Activated CD8-positive, alpha-beta memory T cell treated with anti-CD3 and anti-CD28 coated beads, Interleukin-2, amount 50 U/mL, for 48 hours (primary cell): ENCODE measurements around the gene ZFYVE28.

Source experiments
- DNase-seq: peaks from one replicate; pipeline ENCODE4 v3.0.0-alpha.2; 2020

Gene ZFYVE28

DNA sequence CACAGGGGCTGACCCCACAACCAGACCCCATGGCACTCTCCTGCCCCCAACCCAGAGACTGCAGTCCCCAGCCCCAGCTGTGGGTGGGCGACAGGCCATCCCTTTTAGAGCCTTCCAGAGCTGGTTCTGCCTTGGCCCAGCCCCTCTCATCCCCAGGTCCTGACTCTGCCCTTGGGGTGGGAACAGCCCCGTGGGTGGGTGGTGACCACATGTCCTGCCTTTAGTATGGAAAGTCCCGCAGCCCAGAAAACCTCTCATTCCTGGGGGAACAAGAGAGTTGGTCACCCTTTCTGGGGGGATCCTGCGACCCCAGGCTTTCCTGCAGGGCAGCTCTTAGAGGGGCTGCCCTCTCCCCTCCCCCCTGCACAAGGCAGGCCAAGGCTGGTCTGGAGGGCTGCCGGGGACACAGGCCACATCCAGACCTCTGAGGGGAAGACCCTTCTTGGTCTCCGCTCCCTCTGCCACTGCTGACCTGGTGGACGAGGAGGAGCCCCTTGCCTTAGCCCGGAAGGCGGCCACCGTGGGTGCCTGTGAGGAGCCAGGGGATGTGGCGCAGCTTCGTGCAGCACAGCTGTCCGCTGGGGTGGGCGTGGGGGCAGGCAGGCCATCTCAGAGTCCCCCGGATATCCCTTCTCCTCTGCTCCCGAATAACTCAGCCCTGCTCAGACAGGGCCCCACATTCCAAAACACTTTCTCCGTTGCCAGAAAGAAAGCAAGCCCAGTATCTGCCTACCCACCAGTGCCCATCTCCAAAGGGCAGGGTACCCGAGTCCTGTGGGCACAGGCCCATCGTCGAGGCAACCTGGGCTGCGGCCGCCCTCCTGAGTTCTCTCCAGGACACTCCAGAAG, 149.9 kb downstream of the ZFYVE28 start:
- no peak for DNase-seq

DNA sequence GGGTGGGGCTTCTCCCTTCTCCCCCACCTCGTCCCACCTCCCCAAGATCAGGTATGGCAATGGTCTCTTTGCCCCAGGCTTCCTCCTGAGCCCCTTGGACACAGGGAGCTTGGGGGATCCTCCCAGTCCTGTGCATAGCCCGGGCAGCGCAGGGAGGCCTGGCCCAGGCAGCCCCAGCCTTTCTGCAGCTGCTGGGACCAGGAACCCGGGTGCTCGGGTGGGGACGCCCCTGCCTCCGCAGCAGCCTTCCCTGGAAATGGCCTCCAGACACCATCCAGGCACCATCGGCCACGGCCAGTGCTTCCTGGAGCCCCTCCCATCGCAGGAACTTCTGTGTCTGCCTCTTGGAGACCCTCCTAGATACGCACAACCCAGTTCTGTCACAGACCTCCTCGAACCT, 150.6 kb downstream of the ZFYVE28 start:
- DNase-seq: no peak

DNA sequence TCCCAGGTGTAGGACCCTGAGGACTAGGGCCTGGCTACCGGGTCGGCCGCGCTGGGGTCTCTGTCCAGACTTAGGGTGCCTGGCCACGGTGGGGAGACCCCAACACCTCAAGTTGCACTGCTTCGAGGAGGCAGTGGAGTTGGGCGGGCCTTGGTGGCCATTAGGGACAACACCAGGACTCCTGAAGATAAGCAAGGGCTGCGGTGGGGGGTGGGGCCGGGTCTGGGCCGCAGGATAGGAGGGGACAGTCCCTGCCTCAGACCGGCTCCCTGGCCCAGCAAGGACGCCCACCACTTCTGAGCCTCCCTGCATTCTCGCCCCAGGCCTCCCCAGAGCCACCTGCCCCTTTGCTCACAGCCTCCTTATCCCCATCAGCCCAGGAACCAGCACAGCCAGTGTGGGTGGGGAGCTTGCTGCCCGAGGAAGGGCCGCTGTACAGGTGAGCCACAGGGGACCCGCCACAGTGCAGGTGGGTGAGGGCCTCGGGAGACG, 151.1 kb downstream of the ZFYVE28 start:
- DNase-seq: no peak

DNA sequence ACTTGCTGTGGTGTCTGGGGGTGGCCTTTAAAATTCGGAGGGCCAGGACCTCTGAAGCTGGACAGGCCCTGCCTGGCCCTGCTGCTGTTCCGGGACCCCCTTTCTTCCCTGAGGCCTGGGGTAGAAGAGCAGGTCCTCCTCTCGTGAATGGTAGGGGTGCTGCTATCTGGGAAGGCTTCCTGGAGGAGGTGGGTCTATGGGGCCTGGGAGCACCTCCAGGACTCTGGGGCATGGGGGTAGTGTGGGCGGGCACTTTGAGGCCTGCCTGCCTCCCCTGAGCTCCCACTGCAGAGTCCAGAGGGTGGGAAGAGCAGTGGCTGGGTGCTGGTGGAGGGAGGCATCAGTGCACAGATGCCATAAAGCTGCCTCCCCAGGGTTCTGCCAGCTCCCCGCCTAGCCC, 151.6 kb downstream of the ZFYVE28 start:
- DNase-seq: no peak

DNA sequence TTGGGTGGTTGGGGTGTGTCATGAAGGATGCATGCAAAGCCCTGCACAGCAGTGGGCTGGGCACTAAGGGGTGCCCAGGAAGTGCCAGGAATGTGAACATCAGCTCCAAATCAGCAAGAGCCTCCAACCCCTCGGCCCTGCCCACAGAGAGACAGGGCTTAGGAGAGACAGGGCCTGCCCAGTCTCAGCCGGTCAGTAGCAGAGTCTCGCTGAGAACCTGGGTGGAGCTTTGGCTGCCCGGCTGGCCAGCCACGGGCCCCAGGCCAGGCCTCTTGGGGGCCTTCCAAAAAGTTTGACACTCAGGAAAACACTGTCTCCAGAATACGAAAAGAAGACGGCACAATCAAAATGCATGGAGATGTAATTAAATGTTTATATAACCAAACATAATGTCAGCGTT, 152.3 kb downstream of the ZFYVE28 start:
- DNase-seq: no peak

DNA sequence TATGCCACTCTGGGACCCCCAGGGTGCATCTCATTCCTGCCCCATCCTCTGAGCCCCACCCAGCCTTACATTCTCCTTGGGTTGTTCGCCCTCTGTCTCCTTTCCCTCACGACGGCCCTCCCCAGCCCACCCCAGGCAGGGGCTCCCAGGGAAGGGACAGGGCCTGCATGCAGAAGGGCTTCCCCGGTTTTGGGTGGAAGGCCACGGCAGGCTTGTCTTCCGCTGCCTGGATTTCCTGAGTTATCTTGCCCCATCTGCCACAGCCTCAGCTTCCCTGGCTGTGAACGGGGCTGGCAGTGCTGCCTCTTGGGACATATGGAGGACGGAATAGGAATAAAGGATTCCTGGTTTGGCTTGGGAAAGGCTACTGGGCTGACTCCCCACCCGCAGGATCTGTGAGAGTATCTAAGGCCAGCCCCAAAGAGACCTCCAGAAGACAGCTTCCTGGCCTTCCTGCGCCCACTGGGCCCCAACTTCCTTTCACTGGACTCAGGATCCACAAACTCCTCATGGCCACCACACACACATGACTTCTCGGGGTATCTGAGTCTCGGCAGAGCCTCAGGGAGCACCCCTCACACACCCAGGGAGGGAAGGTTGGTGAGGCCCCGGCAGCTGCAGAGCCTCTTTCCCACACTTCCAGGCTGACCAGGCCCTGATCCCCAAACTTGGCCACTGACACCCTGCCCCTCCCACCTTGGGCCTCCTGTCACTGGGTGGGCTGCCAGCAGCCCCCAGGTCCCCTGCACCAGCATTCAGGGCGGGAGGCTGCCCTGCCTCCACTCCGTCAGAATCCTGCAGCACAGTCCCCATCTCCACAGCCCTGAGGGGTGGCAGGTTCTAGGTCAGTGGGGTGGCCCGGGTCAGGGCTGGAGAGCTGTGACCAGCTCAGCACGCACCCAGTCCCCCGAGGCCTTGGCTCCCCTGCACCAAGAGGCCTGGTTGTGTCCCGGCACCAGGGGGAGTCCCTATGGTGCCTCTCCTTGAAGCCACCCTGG, 153.0 kb downstream of the ZFYVE28 start:
- DNase-seq: no peak

DNA sequence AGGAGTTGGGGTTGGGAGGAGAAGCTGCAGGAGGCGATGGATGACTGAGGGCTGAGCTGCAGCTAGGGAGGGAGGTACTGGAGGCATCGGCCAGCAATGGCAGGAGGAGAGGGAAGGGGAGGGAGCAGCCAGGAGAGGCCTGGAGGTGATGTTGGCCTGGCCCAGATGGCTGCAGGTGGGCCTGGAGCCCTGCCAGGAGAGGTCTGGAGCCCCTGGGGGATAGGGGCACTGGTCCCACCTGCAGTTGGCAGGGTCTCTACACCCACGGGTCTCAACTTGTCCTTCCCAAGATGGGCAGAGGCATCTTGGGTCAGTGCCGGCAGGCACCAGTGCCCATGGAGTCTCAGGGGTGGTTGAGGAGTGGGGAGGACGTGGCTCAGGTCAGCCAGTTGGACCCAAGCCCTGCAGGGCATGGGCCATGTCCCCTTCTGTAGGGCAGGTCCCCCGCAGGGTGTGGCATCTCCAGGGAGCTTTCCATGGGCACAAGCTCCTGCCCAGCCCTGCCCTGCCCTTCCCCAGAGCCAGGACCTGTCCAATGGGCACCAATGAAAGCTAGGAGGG, 153.9 kb downstream of the ZFYVE28 start:
- no peak for DNase-seq

DNA sequence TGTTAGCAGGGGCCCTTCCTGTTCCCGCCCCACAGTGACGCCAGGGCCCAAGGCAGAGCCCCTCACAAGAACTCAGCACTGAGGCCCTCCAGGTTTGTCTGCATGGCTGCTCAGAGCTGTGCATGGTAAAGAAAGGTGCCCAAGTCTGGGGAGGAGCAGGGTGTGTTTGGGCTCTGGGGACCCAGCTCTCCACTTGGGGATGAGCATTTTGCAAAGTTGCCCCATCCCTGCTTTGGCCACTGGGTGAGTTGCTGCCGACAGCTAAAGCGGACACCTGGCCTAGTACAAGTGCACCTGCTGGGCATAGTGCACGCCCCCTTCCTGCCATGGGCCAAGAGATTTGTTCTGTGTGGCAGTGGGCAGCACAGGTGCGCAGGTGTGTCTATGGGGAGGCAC, 154.5 kb downstream of the ZFYVE28 start:
- DNase-seq: no peak

DNA sequence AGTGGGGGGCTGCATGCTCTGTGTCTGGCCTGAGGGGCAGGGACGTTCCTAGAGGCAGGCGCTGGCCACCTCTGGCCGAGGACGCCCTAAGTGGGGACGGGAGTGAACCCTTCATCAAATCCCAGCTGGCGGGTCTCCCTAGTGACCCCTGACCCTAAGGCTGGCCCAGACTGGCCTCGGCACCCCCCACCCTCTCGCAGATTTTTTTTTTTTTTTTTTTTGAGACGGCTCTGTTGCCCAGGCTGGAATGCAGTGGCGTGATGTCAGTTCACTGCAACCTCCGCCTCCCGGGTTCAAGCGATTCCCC, 155.5 kb downstream of the ZFYVE28 start:
- no peak for DNase-seq

DNA sequence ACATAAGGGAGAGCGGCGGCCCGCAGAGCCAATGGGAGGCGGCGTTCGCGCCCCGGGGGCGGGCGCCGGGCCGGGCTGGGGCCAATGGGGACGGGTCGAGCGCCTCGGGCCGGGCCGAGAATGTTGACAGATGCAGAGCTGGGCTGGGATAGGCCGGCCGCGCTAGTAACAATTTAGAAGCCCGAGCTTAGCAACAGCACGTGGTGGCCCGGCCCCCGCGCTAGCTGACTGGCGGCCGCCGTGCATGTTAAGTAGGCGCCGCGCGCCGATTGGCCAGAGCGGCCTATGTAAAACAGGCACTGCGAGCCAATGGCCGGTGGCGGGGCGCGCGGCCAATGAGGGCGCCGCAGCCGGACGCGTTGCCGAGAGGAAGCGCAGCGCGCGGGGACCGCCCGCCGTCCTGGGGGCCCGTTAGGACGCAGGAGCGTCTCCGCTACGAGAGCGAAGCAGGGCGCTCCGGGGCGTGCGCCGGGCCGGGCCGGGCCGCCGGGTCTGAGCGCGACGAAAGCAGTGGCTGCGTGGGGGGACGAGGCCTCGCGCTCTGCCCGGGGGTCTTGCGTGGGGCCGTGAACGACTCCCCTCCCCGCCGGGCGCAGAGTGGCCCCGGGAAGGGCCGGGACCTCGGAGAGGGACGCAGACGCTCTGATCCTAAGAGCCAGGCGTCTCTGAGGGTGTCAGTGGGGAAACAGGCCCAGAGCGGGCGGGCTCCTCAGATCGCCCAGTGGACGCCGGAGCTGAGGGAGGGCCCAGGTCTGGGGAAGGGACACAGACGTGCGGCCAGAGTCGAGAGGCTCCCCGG, 156.1 kb downstream of the ZFYVE28 start:
- peak; percentile 97 for DNase-seq

DNA sequence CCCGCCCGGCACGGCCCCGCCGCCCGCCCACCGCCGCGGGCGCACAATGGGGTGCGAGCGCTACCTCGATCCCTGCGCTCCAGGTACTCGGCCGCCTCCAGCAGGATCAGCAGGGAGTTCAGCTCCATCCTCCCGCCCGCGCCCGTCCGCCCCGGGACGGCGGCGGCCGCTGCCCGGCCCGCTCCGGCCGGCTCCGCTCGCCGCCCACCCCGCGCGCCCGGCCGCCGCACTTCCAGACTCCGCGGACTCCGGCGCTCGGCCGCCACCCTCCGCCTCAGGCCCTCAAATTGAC, 156.6 kb downstream of the ZFYVE28 start, which contains the start of gene MXD4:
Gene MXD4, minus strand, starts transcription at position 257 of the 292 bp plus-strand sequence. Its CDS starts 129 bp downstream, at position 128.
- DNase-seq: no peak

DNA sequence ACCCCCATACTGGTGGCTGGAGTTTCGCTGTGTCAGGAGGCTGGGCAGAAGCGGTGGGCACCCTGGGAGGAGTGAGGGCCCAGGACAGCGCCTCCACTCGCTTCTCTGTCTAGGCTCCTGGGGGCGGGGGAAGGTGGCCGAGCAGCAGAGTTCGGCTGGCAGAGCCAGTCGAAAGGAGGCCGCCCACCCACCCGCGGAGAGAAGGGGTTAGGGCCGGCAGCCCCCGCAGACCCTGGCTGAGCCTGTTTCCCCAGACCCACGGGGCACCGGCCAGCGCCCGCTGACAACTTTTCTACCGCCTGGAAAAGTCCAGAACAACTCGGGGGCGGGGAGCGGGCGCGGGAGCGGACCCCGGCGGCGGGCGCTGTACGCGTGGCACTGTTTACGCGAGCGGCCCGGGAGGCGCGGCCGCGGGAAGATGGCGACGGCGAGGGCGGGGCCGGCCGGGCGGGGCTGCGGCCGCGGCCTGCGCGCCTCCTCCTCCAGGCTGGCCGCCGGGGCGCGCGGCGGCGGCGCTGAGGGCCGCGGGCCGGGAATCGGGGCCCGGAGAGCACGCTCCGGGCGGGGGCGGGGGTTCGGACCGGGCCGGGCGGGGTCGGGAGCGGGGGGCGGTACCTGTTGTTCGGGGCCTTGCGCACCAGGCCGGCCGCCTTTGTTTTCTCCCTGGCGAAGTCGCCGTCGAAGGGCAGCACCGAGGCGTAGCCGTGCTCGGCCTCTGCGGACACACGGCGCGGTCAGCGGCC, 157.2 kb downstream of the ZFYVE28 start:
- DNase-seq: peak; percentile 80

DNA sequence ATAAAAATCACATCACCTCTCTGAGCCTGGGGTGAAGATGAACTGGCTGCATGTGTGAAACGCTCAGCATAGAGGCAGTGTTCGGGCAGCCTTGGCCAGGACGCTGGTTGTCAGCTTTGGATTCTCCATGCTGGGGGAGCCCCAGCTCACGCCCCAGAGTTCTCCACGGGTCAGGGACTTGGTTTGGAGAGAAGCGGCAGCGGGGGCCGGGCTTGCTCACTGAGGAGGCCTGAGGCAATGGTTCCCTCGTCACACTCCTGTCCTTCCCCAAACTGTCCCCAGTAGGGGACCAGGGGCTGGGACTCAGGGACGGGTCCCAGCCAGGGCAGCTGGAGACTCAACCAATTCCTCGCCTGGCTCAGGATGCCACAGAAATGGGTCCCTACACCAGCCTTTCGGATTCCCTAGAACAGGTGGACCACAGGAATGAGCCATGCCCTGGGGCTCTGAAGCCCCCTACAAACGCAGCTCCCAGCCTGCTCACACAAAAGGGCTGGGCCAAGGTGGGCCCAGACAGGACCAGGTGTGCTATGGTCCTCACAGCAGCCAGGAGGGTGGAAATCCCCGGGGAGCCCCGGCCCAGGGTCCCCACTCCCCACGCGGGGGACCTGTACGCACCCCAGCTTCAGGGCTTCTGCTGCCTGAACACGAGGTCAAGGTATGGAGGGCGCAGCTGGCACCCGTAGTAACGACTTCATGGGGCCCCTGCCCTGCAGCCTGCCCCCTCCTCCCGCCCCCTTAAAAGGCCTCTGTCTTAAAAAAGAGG, 157.9 kb downstream of the ZFYVE28 start:
- peak; percentile 53 for DNase-seq

DNA sequence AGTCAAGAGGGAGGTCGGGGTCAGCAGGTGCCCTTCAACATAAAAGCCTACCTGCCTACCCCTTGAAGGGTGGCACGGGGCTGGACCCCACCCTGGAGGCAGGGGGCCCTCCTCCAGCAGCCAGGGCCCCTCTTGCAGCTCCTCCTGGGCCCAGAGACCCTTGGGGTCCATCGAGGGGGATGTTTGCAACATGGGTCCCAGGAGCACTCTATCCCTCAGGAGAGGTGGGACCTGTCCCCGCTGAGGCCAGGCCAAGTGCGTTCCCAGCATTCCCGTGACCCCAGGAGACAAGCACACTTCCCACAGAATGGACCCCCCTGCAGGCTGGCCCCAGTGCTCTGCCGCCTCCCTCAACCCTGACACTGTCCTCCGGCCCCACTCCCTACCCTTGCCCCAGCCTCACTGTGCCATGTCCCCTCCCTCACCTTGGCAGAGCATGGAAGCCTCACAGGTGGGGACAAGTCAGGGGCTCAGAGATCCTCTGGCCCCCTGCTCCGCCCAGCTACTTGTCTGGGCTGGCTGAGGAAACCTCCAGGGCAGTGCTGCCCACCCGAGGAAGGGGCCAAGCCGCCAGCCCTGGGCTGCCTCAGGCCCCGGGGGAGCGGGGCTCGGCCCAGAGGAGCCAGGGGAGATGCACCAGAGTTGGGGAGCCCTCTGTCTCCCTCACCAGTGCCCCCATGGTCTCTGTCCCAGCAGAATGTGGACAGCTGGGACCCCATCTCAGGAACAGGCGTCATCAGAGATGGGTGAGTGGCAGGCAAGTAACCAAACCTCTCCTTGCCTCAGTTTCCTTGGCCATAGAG, 158.7 kb downstream of the ZFYVE28 start:
- peak; percentile 48 for DNase-seq

DNA sequence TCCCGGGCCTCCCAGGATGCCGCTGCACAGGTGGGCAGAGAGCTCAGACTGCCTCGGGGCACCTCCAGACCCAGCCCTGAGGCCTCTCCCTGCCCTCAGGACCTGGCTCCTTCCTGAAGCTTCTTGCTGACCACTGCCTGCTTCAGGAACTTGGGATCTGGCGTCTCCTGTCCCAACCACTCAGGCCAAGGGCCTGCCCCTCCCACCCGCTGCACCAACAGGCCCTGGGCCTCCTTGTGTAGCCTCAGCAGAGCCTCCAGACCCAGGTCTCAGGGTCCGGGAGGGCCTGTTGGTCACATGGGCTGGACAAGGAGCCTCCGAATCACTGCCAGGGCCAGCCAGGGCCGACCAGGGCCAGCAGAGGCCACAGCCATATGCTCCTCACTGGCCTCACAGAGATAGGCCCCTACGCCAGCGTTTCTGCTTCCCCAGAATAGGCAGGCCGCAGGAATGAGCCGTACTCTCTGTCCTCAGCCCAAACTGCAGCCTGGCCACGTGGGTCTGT, 159.4 kb downstream of the ZFYVE28 start:
- DNase-seq: peak; percentile 46

DNA sequence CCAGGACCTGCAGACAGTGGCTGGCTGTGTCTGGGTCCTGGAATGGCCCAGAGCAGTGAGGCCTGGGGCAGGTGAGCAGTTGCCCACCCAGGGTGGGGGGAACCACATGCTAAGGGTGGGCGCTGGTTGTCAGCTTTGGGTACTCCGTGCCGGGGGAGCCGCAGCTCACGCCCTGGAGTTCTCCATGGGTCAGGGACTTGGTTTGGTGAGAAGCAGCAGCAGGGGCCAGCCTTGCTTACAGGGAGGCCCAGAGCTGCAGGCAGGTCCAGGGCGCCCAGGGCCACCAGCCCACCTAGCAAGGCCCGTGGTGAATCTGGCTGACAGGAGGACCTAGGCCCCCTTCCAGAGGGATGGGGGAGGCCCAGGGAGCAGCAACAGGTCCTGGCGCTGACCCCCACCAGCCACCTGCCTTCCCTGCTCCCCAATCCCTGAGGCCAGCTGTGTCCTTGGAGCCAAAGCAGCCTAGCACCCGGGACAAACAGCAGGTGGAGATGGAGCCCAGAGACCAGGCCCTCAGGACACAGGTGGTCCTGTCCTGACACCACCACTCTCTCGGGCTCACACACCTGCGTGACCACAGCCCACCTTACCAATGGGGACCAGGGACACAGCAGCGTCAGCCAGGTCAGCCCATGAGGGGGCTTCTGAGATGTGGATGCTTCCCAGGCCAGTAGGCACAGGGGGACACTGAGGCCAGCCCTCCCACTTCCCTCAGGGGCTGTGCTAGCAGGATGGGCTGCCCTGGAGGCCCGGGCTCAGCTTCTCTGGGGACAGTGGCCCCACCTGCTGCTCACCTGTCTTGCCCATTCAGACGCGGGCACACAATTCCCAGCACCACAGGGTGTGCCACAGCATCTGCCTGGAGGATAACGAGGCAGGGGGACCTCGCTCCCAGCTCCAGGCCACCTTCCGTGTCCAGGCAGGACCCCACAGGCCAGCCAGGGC, 160.1 kb downstream of the ZFYVE28 start:
- peak; percentile 52 for DNase-seq

DNA sequence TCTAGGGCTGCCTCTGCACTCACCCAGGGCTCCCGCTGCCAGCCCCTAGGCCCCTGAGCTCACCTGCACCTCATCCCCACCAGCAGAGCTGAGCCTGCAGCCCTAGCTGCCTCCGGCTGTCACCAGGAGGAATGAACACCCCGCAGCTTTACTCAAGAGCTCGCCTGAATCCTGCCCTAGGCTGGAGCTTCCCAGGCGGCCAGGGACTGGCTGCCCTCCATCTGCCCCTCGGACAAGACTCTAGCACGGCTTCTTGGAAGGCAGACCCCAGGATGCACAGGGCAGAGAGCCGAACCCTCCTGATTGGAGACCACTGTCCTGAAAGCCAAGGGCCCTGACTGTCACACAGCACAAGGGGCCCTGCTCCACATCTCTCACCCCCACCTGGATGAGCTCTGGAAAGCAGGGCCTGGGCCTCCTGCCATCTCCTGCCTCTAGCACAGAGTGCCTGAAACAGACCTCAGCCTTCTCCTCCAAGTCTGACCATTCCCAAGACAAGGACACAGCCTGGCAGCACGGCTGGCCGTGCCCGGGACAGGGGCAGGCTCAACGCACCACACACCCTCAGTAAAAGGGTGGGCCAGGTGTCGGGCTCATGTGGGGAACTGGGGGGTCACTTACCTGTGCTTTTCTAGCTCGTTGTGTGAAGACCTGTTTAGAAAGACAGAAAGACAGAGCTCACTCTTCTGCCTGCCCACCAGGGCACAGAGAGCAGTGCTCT, 160.9 kb downstream of the ZFYVE28 start:
- DNase-seq: peak; percentile 46

DNA sequence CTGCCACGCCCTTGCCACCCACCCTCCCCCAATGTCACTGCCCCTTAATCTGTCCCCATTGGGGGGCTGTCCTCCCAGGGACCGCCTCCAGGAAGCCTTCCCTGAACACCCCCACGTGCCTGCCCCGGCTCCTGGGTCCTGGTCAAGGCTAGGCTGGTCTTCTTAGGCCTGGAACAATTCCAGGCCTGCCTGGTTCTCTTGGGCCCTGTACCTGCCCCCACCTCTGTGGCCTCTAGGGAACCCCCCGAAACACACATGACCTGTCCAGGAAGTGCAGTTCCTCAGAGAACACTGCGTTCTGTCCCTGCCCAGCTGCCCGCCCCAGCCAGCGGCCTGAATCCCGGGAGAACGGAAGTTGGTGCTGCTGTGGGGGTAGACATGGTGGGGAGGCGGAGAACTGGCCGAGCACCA, 161.7 kb downstream of the ZFYVE28 start:
- peak; percentile 44 for DNase-seq
